ENCODE results near the gene PRKCE.

Gene PRKCE

DNA sequence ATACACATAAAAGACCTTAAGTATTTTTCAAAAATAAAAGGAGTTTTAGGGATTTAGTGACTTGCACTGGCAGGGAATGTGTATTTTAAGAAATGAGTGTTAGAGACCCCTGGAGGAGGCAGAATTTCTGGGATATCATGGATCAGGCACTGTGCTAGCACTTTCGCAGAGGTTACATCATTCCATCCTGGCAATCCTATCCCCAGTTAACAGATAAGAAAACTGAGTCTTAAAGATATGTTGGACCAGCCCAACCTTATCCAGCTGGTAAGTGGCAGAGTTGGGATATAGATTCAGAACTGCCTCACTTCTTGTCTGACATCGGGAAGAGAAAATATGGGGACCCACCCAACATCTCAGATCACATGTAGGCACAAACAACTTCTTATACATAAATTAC is 485.5 kb downstream of the PRKCE start:
- no peak for DNase-seq

DNA sequence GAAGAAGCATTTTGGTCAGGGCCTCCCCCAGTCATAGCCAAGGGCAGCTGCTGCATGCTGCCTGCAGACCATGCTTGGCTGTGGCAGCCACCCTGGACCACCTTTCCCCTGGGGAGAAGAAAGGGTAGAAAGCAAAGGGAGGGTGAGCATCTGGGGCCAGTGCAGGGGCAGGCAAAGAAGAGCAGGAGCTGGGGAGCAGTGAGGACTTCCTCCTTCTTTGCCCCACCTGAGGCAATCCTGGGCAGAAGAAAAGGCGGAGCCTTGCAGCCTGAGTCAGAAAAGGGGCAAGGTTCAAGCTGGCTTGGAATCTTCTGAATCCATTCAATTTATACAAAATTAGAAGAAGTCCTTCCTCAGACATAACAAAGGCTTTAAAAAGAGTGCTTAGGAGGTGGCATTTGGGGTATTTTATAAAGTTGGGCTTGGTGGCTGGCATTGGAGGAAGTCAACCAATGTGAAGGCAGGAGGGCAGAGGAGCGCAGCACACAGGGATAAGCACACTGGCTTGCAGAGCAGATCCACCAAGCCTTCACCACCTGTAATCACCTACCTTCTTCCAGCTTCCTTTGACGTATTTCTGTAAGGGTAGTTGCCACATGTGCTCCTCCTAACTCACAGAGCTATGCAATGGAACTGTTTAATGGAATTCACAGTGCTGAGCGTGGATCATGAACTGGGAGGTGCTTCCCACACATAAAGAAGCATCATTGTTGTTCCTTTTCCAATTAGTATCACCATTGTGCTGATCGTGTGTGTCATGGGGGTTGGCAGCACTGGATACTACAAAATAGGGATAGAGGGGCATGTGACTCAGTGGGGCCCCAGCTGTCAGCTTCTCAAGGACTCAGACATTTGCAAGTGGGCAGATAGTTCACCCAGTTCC is 491.3 kb downstream of the PRKCE start:
- DNase-seq = no peak

DNA sequence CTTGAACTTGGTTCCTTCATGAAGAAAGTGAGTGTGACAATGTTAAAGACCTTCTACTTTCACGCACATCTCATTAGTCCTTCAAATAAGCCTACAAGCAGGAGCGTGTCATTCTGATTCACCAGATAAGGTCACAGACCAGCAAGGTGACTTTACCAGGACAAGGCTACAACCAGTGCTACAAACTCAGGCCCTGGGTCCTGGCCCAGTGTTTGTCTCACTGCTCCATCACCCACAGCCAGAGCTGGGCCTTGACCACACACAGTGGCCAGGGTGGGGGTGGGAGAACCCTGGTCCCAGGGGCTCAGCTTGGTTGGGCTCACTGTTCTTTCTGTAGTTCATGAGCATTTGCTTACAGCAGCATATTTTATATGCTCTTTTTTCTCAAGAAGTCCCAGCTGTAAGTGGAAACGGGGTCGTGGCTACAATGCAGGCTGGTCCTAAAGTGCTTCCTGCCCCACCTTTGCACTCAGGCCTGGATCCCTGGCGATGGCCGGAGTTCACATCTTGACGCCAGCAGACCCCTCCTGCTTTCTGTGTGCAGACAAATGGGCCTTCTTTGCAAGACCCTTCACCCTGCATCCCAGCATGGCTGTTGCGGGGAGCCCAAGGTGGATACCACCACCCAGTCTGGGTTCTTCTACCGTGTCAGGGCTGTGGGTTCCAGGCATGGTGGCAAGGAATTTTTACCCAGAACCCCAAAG is 492.1 kb downstream of the PRKCE start:
- DNase-seq = no peak

DNA sequence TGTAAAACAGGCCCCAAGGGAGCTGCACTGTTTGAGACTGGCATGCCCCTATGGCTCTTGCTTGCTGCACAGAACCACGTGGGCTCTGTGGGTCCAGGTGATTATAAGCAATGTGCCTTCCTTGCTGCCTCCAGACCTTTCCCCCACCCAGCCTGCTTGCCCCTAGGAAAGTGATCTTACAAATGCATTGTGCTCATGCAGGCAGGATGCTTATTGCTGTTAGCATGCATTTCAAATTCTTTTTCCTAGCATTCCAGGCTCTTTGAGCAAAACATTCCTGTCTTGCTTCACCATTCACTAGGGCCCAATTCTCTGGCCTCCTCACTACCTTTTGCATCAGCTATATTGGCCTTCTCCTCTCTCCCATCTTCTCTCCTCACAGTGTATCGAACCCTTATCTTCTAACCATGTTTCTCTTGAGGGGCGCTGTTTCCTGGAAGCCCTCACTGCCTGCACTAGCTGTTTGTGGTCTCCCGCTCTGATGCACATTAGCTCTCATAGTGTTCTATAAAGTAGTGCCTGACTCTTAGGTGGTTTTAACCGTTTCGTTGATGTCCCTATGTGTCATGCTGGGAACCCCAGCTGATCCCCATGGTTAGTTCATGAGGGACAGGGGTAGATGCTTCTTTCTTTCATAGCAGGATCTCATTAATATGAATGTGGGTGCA is 492.8 kb downstream of the PRKCE start:
- DNase-seq = no peak

DNA sequence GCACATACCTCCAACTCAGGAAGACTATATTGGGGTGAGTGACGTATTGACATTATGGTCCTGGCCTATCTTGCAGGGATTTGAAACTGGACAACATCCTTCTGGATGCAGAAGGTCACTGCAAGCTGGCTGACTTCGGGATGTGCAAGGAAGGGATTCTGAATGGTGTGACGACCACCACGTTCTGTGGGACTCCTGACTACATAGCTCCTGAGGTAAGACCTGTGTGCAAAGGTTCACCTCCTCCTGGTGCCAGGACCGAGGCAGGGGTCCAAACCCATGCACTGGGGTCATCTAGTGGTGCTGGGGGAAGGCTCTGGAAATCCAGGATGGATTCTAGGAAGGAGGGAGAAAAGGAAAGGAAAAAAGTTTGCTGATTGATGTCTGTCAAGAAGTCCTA is 493.5 kb downstream of the PRKCE start:
- no peak for DNase-seq

DNA sequence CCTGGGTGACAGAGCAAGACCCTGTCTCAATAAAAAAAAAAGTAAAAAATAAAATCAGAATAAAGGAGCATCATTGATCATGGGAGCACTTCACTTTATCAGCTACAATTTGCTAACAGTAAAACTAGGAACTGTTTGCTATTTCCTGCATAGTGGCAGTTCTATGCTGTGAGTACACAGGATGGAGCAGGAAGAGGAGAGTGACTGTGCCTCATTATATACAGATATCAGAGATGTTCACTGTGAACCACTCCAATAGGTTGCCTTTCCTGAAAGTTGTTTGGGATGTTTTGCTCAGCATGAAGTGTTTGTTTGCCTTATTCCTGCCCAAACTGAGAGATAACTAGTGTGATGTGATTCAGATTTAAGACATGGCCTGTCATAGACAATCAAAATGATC is 494.4 kb downstream of the PRKCE start:
- DNase-seq = no peak

DNA sequence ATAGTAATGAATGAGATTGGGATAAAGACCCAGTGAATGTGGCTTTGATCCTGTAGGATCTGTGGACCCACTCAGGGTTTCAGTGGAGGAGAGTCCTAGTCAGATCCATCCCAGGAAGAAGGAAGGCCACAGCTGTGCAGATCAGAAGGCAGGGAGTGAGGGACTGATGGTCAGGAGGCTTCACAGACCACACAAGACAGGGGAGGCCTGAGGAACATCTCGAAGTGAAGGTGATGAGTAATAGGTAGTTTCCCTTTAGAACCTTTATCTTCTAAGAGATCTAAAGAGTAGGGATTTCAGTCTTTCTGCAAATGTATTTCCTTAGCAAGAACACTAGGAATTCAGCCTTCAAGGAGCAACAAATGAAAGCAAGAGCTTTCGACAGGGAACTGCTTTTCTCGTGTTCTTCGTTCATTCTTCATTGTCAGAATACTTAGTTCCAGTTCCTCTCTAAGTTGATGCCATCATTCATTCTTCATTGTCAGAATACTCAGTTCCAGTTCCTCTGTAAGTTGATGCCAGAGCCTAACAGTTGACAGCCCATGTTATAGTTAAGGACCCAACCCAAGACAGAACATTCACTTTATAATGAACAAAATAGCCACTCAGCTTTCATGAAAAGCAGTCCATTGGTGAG is 495.5 kb downstream of the PRKCE start:
- DNase-seq = no peak

DNA sequence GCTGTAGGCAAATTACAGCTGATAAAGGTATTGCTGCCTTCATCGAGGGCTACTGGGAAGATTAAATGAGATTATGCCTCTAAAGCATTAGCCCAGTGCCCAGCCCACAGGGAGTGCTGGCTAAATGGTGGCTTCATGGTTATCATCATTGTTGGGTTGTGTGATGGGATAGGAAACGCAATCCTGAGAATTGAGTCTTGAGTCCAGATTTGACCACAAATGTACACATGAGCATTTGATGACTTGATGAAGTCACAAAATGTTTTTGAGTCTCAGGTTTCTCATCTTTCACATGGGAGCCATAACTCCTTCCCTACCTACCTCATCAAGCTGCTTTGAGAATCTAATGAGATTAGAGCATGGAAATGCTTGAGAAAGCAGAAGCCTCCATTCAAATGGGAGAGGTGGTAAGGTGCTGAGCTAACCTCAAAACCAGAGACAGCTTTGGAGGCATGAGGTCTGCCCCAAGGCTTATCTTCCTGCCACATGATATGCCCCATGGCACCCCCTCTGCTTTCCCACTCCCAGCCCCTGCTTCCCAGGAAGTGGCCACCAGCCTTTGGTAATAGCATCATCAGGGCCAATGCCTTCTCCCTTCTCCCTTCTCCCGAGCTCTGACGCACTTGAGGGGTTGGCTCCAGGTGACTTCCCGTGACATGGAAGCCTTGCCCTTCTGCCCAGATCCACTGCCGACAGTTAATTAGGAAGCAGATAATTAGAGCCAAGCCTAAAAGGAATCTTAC is 496.3 kb downstream of the PRKCE start:
- DNase-seq = no peak

DNA sequence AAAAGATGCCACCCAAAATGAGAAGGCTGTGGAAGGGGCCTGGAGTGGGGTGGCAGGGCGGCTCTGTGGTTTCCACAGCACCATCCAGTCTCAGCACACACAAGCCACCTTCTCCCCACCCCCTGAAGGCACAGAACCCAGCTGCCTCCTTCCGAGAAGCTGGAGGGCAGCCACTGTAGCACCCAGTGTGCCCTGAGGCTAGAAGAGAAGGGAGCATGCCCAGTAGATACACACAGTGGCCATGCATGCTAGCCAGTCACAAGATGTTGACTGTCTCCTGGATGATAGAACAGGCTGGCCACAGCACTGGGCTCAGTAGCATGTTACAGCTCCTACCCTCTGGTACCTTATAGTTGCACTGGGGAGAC is 496.9 kb downstream of the PRKCE start:
- no peak for DNase-seq

DNA sequence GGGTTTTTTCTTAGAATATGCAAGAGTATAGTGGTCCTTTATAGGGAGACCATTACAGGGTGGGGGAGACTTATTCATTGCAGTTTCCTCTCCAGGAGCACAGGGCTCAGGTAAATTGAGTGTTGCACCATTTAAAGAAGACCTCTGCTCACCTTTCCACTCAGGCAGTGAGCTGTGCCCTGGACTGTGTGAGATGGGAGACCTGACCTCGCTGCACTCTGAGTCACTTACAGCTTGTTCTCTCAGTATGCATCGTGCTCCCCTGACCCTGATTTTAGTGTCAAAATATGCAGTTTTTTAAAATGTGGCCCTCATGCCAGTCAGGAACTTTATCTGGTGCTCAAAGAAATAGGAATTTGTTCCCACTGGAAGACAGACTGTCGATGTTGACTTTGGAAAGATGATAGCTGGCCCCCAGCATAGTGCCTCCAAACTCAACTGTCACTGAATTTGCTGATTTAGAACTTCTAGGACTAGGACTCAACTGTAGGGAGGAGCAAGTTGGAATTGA is 499.0 kb downstream of the PRKCE start:
- no peak for DNase-seq

DNA sequence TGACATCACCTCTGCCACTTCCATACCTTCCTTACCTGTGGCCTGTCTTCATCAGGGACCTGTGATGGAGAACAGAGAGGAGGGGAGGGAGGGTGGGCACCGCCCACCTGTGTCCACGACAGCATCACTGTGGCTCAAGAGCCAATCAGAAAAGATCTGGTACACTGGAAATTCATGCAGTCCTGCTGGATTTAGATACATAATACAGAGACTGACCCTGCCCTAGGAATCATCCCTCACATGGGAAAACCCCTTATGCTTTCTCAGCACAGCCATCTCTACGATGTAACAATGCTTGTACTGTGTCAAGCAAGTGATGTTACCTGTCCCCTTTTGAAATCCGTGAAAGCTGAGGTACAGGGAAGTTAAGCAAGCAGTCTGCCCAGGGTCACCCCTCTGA is 500.1 kb downstream of the PRKCE start:
- DNase-seq = no peak

DNA sequence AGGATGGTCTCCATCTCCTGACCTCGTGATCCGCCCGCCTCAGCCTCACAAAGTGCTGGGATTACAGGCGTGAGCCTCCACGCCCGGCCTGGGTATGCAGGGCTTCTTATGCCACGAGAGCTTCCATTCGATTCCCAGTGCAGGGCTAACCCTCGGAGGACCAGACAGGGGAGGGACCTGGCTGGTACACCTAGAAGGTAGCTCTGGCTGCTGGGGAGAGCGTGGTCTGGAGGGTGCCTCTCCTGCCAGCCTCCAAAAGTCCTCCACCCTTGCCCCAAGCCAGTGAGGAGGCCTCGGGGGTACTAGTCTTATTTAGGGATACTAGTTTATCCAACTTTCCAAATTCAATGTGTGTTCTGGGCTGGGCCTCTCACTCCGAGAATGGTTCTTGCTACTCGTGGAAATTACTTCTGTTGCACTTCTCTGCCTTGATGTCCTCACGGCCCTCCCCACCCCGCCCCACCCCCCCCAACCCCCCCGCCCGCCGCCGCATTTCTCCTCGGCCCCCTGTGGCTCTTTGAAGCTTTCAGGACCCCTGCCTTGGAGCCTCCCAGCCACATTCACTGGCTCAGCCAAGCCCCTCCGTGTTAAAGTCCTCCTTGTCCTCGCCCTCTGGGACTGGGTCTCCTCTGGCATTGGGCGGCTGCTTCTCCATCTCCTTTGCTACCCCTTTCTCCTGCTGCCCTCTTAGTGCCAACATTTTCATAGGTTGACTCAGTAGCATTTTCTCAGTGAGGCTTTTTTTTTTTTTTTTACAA is 502.7 kb downstream of the PRKCE start:
- DNase-seq = no peak

DNA sequence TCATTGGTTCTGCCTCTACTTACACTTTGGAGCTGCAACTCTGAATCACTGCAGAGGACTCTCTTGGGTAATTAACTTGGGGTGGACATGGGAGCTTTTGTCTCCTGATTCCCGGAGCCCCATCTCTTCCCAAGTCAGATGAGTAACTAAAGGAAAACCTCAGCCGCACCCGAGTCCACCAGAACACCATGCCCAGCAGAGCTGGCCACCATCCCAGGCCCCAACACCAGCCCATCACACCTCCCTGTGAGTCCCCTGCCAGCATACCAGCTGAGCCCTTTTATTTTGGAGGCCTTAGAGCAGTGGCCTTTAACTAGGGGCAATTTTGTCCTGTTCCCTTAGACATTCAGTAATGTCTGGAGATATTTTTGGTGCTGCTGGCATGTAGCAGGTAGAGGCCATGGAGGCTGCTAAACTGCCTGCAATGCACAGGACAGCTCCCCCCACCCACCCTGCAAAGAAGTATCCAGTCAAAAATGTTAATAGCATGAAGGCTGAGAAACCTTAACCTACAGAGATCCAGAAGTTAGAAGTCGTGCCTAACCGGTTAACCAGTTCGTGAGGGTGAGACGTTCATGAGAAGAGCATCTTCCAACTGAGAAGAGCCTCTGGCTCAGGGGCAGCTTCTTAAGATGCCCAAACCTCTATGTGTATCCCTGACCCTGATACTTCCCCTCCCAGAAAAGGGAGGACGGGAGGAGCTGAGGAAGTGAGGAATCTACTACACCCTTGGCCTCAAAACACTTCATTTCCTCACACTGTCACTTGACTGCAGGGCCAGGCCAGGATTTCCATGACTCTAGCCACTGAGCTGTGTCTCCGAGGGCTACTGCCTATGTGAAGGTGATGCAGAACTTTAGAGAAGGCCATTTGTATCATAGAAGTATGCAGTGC is 505.8 kb downstream of the PRKCE start:
- no peak for DNase-seq

DNA sequence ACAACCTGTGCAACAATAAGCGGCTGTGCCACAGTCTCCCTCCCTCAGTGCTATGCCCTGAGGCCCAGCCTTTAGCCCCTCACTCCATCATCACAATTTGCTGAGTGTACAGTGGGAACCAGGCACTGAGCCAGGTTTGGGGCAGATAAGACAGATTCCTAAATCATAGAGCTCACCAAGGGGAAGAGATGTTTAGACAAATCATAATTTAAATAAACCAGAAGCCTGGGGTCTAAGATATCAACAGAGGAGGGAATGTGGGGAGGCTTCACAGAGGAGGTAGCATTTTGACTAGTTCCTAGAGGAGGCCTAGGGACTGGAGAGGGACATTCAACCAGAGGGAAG is 506.5 kb downstream of the PRKCE start:
- DNase-seq = no peak

DNA sequence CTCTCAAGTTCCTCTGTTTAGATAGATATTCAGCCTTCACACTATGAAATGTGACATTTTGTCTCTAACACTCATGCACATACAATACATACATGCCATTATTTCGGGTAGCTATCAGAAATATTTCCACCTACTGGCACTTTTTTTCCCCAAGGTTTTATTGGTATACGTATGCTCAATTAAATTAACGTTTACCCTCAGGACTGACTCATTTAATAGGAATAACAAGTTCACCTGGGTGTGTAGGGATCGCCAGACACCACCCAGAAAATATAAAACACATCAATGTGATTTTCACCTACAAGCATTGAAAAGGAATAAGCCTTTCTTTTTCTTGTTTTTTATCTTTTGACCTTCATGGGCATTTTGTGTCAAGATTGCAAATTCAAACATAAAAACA is 507.2 kb downstream of the PRKCE start:
- DNase-seq = no peak

DNA sequence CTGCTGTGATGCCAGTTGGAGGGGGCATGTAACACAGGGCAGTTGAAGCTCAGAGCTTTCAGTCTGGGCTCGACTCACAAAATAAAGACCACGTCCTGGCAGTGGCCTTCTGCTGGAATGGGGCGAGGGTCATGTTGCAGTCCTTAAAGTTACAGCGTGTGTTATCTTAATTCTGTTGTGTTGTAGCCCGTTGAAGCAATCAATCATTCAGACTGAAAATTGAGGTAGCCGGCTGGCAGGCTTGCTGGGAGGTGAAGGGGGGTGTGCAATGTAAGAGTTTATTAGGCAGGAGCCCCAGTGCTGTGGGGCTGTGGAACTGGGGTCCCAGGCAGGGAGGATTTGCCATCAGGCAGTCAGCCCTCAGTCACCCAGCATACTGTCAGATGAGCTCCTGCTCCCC is 508.9 kb downstream of the PRKCE start:
- no peak for DNase-seq

DNA sequence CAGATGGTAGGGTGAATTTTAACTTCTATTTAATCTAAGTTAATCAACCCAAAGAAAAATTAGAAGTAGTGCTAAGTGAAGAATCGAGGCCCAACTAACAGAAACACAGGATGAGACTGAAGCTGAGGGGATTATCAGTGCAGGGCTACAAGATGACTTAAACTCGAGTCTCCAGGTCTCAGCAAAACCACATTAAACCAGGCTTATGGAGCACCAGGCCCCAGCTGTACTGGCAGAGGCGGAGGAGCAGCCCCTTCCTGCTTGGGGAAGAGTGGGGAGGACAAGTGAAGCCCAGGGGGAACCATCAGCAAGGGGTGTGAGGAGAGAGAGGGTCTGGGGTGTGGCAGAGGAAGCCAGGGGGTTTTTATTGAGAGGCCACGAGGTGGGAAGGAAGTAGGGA is 509.8 kb downstream of the PRKCE start:
- DNase-seq = no peak

DNA sequence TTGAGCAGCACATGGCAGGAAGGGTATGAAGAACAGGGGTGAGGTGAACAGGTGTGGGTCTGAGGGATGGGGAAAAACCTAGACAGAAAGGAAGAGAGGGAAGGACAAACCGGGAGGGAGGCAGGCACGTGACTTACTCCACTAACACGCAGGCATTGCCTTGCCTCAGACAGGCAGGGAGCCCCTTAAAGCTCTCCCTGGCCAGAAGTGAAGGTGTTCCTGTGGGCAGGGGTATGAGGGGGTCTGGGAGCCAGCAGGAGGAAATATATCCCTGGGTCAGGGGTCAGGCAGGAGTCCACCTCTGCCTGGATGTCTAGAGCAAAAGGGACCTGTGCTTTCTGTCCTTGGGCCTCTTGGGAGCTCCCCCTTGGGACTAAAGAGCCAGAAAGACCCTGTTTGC is 510.4 kb downstream of the PRKCE start:
- DNase-seq = no peak

DNA sequence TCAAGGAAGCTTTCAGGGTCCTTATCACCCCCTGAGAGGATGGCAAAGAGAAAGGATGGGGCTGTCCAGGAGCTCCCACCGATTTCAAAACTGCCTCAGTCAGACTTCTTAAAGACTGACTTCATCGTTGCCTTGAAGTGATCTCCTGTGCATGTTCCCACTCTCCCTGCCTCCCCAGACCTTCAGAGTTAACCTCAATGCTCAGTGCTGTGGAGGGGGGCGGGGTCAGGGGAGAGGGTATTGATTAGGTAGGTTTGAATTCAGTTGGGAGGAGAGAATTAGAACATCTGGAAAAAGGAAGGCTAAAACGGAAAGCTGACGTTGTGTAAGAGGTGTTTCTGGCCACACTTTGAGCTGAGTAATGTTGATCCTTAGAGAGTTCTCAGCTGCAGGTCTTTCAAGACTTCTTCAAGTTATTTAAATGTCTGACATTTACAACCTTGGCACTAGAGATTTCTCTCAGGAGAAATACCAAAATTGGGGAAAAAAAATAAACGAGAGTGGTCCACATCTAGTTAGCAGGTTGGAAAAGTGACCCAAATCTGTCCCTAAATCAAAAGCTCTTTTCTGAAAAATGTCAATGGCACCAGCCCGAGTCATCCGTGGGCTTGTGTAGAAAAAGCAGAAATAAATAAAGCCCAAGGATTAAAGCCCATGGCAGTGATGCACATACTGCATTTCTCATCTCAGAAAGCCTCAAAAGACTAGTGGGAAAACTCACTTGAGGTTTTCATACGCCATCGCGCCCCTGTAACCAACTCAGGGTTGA is 511.0 kb downstream of the PRKCE start:
- no peak for DNase-seq

DNA sequence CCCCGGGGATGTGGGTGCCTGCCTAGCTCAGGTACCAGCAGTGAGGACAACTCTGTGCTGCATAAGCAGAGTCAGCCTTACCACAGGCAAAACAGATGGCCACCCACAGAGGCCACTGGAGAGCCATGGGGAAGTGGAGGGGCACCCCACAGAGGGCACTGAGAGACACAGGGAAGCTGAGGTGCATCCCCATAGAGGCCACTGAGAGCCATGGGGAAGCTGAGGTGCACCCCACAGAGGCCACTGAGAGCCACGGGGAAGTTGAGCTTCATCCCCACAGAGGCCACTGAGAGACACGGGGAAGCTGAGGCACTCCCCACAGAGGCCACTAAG is 511.6 kb downstream of the PRKCE start:
- DNase-seq = no peak
